ENCODE results near the gene PDZD2.

Gene PDZD2

DNA sequence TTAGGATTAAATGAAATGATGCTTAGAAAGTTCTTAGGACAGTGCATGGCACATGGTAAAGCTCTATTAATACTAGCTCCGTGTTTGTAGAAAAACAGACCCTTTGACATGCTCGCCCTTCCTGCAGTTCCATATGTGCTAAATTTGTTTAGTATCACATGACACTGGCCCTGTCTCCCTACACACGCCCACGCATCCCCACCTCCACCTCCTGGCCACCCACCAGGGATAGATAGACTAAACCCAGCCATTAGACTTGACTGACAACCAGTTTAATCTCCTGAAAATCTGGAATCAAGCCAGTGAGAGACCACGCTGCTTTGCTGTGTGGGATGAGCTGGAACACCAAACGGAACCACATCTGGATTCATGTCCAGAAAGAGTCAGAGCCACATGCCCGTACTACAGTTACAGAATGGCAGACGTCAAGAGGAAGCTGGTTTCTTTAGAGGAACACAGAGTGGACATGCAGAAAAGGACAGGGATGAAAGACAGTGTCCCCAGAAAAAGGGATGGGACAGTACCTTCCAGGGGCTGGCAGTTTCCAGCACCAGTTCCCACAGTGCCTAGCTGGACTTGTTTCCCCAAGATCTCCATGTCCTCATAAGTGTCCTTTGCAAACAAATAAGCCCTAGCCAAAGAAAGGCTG is 186.1 kb downstream of the PDZD2 start:
- DNase-seq (ENCODE audit: low spot score) = no peak

DNA sequence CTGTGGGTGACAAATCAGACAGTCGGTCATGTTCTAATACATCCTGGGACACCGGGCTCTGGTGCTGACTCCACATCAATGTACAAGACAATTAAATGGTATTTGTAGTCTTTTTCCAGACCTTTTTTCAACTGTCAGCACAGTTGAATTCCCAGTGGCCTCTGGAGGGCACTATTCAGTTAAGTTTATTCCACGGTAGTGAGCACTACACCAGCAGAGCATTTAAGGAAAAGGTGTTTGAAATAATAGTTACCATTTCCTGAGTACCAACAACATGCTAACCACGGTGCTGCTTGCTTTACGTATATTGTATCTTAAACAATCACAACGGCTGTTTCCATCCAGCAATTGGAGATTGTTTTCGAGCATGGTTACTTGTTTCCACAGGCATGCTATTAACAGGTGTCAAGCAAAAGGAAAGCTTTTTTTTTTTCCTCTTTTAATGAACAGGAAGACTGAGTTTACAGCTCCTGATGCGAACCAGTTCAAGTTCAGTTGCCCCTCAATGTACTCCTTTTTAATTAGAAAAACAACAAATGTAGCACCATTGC is 186.7 kb downstream of the PDZD2 start:
- DNase-seq (ENCODE audit: low spot score) = peak; percentile 59

DNA sequence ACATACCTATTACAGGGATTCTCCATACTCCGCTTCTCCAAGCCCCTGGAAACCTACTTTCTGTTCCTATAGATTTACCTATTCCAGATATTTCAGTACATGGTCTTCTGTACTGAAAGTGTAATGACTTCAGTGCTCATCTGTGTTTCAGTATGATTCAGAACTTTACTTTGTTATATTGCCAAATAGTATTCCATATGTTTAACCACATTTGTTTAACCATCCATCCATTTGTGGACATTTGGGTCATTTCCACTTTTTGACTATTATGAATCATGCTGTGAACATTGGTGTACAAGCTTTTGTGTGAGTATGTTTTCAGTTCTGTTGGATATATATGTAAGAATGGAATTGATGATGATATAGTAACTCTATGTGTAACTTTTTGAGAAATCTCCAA is 188.9 kb downstream of the PDZD2 start:
- no peak for DNase-seq (ENCODE audit: low spot score)

DNA sequence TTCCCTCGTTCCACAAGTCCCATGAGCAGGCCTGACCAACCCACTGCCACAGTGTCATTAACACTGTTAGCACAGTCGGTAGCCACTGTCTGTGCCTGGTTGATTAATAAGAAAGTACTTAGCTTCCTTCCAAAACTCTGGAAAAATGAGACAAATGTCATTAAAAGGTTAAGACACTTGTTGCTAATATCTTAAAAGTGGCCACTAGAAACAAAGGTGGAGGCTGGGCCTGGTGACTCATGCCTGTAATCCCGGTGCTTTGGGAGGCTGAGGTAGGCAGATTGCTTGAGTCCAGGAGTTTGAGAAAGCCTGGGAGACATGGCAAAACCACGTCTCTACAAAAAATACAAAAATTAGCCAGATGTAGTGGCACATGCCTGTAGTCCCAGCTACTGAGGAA is 194.0 kb downstream of the PDZD2 start:
- no peak for DNase-seq (ENCODE audit: low spot score)

DNA sequence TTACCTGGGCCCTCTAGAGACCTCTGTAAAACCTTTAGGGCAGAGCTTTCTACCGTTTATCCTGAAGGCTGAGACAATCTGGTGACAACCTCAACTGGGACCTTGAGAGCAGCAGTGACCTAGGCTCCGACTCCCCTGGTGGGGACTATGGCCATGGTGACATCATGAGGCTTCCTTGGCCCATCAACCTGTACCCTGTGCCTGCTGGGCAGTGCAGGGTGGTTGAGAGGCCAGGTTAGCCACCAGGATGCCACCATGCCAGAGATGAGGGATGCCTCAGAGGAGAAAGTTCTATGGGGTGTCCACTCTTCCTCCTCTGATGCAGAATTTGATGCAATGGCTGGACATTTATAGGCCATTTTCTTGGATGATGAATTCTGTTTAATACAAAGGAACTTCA is 194.8 kb downstream of the PDZD2 start:
- no peak for DNase-seq (ENCODE audit: low spot score)

DNA sequence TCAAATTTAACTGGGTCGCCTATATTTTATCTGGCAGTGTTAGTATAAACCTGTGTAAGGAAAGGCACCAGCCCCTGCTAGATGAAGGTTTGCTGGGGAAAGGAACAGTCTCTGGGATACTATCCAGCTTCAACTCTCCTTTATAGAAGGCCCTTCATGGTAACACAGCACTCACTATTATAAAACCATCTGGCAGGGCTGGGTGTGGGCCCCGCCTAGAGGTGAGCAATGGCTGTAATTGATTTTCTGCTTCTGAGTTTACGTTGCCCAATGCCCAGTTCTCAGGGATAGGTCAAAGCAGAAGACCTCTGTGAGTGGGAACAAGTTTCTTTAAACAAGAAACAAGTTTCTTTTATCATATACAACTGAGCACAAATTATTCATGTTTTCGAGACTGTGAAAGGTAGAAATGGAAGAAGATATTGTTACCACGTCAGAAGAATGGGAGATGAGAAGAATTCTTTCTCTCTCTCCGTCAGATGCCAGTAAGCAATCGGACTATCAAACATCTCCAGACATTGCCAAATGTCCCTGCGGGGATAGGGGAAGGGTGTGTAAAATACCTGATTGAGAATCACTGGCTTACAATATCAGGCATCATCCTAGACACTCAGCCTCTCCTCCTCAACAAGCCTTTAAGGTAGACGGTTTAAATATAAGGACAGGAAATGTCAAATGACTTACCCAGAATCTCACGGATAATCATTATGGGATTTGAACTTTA is 205.9 kb downstream of the PDZD2 start:
- DNase-seq (ENCODE audit: low spot score) = no peak

DNA sequence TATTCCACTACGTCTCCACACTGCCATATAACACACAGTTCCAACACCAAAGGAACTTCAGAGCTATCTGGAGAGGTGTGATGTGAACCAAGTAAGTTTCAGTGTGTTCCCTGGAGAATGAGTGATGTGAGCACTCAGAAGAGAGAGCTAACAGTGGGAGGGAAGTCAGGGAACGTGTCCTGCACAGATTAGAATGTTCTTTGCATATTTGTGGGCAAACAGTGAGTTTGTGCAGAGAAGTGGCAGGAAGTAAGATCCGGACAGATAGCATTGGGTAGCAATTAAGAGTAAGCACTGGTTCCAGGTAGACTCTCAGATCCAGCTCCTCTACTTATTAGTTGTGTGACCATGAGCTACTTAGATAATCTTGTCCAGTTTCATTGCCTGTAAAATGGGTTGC is 206.4 kb downstream of the PDZD2 start:
- no peak for DNase-seq (ENCODE audit: low spot score)

DNA sequence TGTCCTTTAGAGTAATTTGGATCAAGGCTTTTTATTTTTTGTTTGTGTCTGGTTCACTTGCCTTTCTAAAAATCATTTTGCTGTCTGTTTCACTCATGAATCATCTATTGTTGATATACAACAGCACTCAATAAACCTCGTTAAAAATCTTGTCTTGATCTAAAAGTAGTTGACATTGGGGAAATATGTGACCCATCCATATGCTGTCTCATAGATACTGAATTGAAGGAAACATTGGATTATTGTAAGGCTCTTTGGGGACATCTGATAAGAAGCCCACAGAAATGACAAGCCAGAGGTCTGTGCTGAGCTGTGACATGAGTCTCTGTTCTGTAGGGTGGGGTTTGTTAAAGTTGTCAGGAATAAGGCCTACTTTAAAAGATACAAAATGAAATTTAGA is 208.0 kb downstream of the PDZD2 start:
- no peak for DNase-seq (ENCODE audit: low spot score)

DNA sequence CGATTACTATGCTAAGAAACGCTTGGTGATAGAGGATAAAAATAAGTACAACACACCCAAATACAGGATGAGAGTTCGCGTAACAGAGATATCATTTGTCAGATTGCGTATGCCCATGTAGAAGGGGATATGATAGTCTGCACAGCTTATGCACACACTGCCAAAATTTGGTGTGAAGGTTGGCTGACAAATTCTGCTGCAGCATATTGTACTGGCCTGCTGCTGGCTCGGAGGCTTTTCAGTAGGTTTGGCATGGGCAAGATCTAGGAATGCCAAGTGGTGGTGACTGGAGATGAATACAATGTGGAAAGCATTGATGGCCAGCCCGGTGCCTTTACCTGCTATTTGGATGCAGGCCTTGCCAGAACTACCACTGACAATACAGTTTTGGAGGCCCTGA is 208.4 kb downstream of the PDZD2 start:
- no peak for DNase-seq (ENCODE audit: low spot score)

DNA sequence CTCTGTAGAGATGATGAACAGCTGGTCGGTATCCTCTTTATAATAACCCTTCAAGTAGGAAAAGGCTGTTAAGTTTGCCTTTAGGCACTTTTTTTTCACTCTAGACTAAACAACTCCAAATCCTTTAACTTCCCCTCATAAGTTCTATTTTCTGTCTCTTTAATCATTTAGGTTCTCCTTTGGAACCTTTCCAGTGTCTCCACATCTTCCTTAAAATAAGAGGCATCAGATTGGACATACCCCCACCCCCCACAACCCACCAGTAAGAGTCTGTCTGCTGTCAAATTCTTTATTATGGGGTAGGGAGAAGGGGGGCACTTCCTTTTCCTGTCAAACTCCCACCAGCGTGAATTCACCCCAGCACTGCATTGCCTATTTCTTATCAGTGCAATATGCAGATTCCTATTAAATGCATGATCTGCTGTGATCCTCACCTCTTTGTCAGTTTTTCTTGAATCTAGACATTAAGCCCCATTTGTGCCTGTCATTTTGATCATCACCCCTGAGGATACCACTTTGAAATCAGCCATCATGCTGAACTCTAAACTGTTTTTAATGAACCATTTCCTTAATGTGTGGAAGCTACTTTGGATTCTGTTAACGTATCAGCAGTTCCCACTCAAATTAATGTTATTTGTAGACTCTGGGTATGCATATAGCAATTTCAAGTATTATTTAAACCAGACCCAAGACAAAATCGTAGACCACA is 212.2 kb downstream of the PDZD2 start:
- no peak for DNase-seq (ENCODE audit: low spot score)

DNA sequence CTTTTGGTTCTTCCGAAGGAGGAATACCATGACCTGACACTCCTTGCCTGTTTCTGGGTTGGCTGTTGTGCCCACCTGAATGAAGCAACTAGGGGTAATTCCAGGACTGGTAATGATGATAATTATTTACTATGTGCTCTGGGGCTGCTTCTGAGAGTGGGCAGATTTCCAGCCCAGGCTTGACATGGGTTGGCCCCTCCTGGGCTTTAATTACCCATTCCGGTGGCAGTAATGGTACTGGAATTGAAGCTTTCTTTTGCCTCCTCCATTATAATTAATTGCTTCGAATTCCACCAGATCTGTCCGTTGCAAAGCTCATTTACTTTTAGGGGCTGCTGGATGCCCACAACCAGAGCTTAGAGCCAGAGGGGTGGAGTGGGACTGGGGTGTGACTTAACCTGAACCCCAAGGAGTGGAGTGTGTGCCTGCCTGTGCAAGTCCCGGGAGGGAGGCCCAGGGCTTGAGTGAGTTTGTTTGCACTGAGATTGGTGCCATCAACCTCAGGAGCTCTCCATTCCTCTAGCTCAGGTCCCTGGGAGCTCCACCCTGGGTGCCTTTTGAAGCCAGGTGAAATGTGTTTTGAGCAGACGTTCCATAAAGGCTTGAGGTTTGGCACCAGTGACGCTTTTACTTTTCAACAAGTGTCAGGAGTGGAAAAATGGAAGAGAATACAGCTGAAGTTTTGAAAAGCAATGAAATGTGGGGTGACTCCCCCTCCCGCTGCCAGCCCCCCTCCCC is 214.6 kb downstream of the PDZD2 start:
- DNase-seq (ENCODE audit: low spot score) = no peak

DNA sequence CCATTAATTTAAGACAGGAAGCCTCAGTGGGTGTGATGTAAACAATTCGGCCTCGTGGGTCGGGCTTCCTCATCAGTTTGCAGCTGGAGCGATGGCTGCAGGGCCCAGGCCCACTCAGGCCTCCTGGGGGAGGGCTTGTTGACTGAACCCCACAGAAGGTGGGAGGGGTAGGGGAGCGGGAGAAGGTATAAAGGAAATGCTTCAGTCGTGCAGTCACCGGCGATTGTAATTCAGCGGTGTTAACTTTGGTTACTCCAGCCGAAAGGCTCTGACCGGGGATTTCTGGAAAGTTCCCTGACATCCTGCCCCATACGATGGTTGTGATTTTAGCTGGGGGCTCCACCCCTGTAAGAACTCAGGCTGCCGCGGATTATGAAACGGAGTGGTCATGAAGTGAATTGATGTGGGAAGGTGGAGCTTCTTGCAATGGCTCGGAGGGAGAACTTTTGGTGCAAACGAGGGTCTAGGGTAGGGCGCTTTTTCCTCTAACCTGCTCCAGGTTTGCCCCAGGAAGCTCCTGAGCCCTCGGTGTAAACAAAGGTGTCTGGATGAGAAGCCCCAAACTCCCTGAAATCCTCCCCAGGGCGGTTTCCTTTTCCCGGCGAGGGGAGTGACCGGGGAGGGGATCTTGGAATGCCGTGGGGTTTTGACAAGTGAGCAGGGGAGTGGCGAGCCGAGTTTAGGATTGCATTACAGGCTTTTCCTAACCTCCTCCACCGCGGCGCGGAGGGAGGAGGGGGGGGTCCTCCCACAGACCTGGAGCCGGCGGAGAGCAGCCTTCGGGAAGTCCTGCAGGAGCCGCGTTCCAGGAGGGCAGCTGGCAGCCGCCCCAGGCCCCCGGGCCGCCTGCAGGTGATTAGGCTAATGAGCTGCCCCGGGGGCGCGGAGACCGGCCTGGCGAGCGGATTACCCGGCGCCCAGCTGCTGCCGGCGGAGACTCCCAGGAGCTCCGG is 215.5 kb downstream of the PDZD2 start:
- peak; percentile 91 for DNase-seq (ENCODE audit: low spot score)

DNA sequence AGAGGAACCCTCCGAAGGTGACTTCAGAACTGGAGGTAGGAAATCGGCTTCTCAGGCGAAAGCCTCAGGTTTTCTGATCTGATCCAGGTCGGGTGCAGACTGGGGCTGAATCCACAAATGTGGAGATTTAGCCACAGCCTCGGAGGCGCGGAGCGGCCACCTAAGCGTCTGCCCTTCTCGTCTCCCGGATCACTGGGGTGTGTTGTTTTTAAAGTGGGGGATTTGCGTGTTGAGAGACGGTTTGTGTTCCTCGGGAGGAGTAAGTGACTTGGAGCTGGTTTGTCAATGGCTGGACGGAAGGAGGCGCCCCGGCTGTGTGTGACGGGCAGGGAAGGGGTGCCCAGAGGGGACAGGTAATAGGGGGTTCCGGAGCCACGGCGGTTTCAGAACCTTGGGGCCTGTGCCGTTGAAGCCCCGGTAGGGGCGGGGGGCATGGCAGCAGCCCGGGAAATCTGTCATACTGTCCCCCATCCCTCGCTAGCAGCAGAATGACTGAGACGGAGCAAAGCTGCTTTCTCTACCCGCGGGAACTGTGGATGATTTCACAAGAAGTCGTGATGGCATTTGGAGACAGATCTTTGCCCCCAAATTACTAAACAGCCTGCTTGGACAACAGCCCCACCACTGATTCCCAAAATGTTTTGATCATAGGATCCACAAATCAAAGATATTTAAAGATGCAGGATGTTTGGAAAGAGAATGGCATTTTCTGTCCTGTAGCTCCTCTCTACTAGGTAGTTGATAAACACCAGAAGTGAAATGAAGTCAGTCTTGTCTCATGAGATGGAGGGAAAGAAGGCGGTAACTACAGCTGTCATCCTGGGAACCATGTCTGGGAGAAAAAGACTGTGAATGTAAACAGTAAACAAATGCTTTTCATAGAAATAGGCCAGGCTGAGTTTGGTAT is 216.5 kb downstream of the PDZD2 start:
- DNase-seq (ENCODE audit: low spot score) = peak; percentile 67

DNA sequence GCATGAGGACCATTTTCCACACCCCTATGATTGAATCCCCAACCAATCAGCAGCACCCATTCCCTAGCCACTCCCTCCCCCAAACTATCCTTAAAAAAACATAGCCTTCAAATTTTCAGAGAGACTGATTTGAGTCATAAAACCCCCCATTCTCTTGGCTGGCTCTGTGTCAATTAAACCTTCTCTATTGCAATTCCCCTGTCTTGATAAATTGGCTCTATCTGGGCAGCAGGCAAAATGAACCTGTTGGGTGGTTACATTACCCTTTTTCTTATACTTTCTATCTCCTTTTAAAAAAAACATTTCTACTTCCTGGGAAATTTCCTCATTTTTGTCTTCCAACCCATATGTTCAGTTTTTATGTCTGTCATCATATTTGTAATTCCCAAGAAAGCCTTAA is 220.2 kb downstream of the PDZD2 start:
- DNase-seq (ENCODE audit: low spot score) = no peak

DNA sequence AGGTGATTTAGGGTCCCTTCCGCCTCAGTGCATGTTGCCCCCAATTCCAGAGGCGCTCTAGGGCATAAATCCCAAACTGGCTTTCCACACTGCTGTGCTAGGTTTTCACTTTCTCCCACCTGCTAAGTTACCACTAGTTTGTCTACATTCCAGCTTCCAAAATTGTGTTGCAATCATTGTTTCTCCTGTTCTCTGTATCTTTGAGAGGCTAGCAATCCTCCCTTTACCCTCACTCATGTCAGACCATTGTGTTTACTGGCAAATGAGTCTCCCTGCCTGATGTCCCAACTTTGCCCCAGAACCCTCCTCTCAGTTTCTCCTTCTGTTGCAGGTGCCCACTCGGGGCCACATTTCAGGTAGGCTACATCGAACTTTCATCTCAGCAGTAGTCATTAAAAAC is 221.3 kb downstream of the PDZD2 start:
- no peak for DNase-seq (ENCODE audit: low spot score)

DNA sequence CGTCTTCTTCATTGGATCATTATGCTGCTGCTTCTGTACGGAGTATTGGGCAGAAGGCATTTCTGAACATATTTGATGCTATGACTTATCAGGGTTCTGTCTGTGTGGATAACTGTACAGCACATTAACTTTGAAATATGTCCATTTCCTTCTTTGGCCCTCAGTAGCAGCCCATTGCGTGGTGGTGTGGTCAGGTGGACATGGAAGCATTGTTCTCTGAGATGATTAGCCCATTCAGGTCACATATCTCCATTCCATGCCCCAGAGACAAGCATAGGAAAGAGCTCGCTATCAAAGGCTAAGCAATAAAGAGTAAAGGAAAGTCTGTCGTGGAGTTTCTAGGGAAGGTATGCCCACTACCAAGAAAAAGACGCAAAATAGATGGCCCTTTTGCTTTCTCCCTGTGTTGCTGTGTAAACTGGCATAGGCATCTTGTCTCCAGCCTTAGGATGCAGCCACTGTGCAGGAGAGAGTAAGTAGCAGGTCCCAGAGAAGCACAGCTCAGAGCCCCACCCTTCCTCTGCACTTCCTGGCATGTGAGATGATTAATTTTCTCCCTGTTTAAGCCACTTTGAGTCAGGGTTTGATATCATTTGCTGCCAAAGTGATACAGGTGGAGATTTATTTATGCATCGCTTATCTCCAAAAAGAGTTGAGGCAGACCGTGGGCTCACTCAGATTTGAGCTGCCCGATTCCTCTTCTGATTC is 221.9 kb downstream of the PDZD2 start:
- DNase-seq (ENCODE audit: low spot score) = no peak

DNA sequence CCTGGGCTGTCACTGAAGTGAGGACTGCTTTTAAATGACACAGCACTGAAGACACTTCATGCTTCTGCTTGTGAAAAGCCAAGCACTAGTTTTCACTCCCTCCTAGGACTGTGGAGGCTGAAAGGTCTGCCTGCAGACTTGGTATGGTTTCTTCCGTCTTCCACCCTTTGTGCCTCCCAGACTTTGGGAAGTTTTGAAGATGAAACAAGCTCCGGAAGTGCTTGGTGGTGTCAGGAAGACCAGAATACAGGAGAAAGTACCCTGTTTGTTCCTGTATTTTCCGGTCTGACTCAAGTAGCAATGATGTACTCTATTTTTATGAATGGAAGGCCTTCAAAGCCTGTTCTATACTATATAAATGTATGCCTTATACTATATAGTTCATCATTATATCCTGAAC is 222.7 kb downstream of the PDZD2 start:
- no peak for DNase-seq (ENCODE audit: low spot score)

DNA sequence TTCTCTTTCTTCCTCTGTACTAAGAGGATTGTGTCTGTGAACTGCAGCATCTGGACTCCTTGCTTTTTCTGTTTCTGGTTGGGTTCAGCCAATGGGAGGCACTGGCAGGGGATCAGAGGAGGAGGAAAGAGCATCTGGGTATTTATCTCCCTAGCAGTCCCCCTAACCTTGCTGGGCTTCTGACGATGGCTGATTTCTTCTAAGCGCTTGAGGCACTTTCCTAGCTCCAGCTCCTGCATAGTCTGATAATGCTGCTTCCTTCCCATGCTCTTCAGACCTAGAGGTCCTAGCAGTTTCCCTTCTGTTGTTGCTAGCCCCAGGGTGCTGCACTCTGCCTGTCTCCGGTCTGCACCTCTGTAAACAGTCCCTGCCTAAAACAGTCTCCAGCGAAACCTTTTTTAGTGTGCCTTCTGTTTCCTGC is 225.1 kb downstream of the PDZD2 start:
- DNase-seq (ENCODE audit: low spot score) = peak; percentile 79

DNA sequence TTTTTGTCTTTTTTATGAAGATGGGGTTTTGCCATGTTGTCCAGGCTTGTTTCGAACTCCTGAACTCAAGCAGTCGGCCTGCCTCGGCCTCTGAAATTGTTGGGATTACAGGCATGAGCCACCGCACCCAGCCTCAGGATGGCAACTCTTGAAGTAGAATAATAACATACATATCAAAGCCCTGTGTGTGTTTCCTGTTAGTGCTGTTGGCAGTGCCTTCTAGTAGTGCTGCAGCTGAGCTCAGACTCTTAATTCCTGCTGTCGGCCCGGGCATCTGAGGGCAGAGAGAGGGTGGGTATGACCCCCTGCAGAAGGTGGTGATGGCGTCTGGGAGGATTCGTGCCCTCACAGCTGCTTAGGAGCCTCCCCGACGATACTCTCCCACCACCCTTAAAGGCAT is 227.2 kb downstream of the PDZD2 start:
- DNase-seq (ENCODE audit: low spot score) = no peak
